NK-92 (cell line): ENCODE data around the gene PGAP3.

ENCODE experiments used
- DNase-seq: peaks from one replicate; lab custom pipeline; 2025; ENCODE audit not compliant: unreplicated experiment; lab: John Stamatoyannopoulos, UW

Gene PGAP3

GRCh38 chr17:39624313-39624712 is 63.5 kb downstream of the PGAP3 start:
- no peak for DNase-seq

- DNase-seq: no peak
Observed at GRCh38 chr17:39623356-39623950, 64.4 kb downstream of the PGAP3 start.

- no peak for DNase-seq
Observed at GRCh38 chr17:39622380-39623006, 65.4 kb downstream of the PGAP3 start.

- no peak for DNase-seq
Observed at GRCh38 chr17:39621523-39622379, 66.1 kb downstream of the PGAP3 start.
